ENCODE results near the gene KRAS.

Gene KRAS

GRCh38 chr12:25253371-25254068, 2.8 kb upstream of the KRAS start:
- Mint-ChIP-seq H3K27me3 (ENCODE audit: low read depth, poor library complexity) (peaks cover 5% of the 10 kb centered on the region), H3K4me3 (no peak overlapping the region), H3K27ac (no peak overlapping the region), H3K9me3 (no peaks in the 10 kb centered on the region), H3K4me1 (peaks cover 46% of the 10 kb centered on the region), H3K36me3 (ENCODE audit: low read depth) (peaks cover 1% of the 10 kb centered on the region)
- TF ChIP-seq CTCF (IDR thresholded peaks at IDR 0.05): no peak
- no peak for DNase-seq

GRCh38 chr12:25252946-25253345, 2.2 kb upstream of the KRAS start:
- H3K9me3 Mint-ChIP-seq: no peaks in the 10 kb centered on the region
- DNase-seq: no peak
- peaks cover 6% of the 10 kb centered on the region for H3K36me3 Mint-ChIP-seq (ENCODE audit: low read depth)
- H3K27me3 Mint-ChIP-seq (ENCODE audit: low read depth, poor library complexity): peaks cover 5% of the 10 kb centered on the region
- H3K4me3 Mint-ChIP-seq: peak overlapping the region; percentile 94
- peaks cover 49% of the 10 kb centered on the region for H3K4me1 Mint-ChIP-seq
- no peak overlapping the region for H3K27ac Mint-ChIP-seq
- no peak for TF ChIP-seq CTCF (IDR thresholded peaks at IDR 0.05)

- peaks cover 41% of the 10 kb centered on the region for H3K4me1 Mint-ChIP-seq
- DNase-seq: no peak
- H3K27me3 Mint-ChIP-seq (ENCODE audit: low read depth, poor library complexity): peaks cover 5% of the 10 kb centered on the region
- H3K9me3 Mint-ChIP-seq: peaks cover 4% of the 10 kb centered on the region
- H3K27ac Mint-ChIP-seq: peak overlapping the region; percentile 4
- H3K36me3 Mint-ChIP-seq (ENCODE audit: low read depth): peaks cover 13% of the 10 kb centered on the region
- TF ChIP-seq CTCF (IDR thresholded peaks at IDR 0.05): no peak
- H3K4me3 Mint-ChIP-seq: peak overlapping the region; percentile 94
These were observed 1.0 kb upstream of the KRAS start for GRCh38 chr12:25251769-25252168.

GRCh38 chr12:25249931-25250738, 594 bp downstream of the KRAS start:
- peaks cover 43% of the 10 kb centered on the region for H3K4me1 Mint-ChIP-seq
- DNase-seq: peak; percentile 69
- H3K27ac Mint-ChIP-seq: peak overlapping the region; percentile 93
- peak overlapping the region; percentile 94 for H3K4me3 Mint-ChIP-seq
- H3K9me3 Mint-ChIP-seq: peaks cover 4% of the 10 kb centered on the region
- H3K27me3 Mint-ChIP-seq (ENCODE audit: low read depth, poor library complexity): peaks cover 5% of the 10 kb centered on the region
- H3K36me3 Mint-ChIP-seq (ENCODE audit: low read depth): peaks cover 27% of the 10 kb centered on the region
- no peak for TF ChIP-seq CTCF (IDR thresholded peaks at IDR 0.05)

- H3K4me1 Mint-ChIP-seq: peaks cover 33% of the 10 kb centered on the region
- DNase-seq: no peak
- H3K4me3 Mint-ChIP-seq: peak overlapping the region; percentile 94
- H3K27me3 Mint-ChIP-seq (ENCODE audit: low read depth, poor library complexity): peaks cover 5% of the 10 kb centered on the region
- H3K9me3 Mint-ChIP-seq: peaks cover 4% of the 10 kb centered on the region
- TF ChIP-seq CTCF (IDR thresholded peaks at IDR 0.05): no peak
- H3K27ac Mint-ChIP-seq: no peak overlapping the region
- H3K36me3 Mint-ChIP-seq (ENCODE audit: low read depth): peaks cover 35% of the 10 kb centered on the region
These were observed 2.0 kb downstream of the KRAS start for GRCh38 chr12:25248732-25249131.
